ENCODE results near the gene ACER2.
A peak's percentile ranks its signal among the peaks of the same experiment; 100 is the strongest.

The ACER2 gene

GRCh38 chr9:19486803-19487202, 78.0 kb downstream of the ACER2 start:
- no peak for TF ChIP-seq CTCF (IDR thresholded peaks at IDR 0.05; ENCODE audit: unreplicated experiment in 3 of 3)

GRCh38 chr9:19488721-19489120, 79.9 kb downstream of the ACER2 start:
- no peaks in the 10 kb centered on the region for H3K9me3 Mint-ChIP-seq
- H3K27me3 Mint-ChIP-seq (ENCODE audit: low read depth) = peaks cover 11% of the 10 kb centered on the region
- no peak overlapping the region for H3K27ac Mint-ChIP-seq
- no peak overlapping the region for H3K4me3 Mint-ChIP-seq
- H3K36me3 Mint-ChIP-seq (ENCODE audit: low read depth) = no peaks in the 10 kb centered on the region
- TF ChIP-seq CTCF (IDR thresholded peaks at IDR 0.05; ENCODE audit: unreplicated experiment in 3 of 3) = no peak
- peaks cover 26% of the 10 kb centered on the region for H3K4me1 Mint-ChIP-seq

More at GRCh38 chr9:19486803-19487202, 78.0 kb downstream of the ACER2 start:
- H3K4me1 Mint-ChIP-seq = peaks cover 26% of the 10 kb centered on the region
- H3K27ac Mint-ChIP-seq = no peak overlapping the region
- no peak overlapping the region for H3K4me3 Mint-ChIP-seq
- H3K27me3 Mint-ChIP-seq (ENCODE audit: low read depth) = peaks cover 6% of the 10 kb centered on the region
- H3K36me3 Mint-ChIP-seq (ENCODE audit: low read depth) = no peaks in the 10 kb centered on the region
- H3K9me3 Mint-ChIP-seq = no peaks in the 10 kb centered on the region

GRCh38 chr9:19490269-19490668, 81.5 kb downstream of the ACER2 start:
- Mint-ChIP-seq H3K4me1 (peaks cover 23% of the 10 kb centered on the region), H3K27ac (no peak overlapping the region), H3K4me3 (no peak overlapping the region), H3K27me3 (ENCODE audit: low read depth) (peaks cover 13% of the 10 kb centered on the region), H3K9me3 (no peaks in the 10 kb centered on the region), H3K36me3 (ENCODE audit: low read depth) (no peaks in the 10 kb centered on the region)
- TF ChIP-seq CTCF (IDR thresholded peaks at IDR 0.05; ENCODE audit: unreplicated experiment in 3 of 3) = no peak

- Mint-ChIP-seq H3K36me3 (ENCODE audit: low read depth) (no peaks in the 10 kb centered on the region), H3K4me1 (peaks cover 21% of the 10 kb centered on the region), H3K9me3 (no peaks in the 10 kb centered on the region), H3K27me3 (ENCODE audit: low read depth) (peaks cover 16% of the 10 kb centered on the region), H3K27ac (no peak overlapping the region), H3K4me3 (no peak overlapping the region)
- TF ChIP-seq CTCF (IDR thresholded peaks at IDR 0.05; ENCODE audit: unreplicated experiment in 3 of 3) = no peak
These were observed 82.0 kb downstream of the ACER2 start for GRCh38 chr9:19490828-19491227.

GRCh38 chr9:19492775-19493173, 84.0 kb downstream of the ACER2 start:
- Mint-ChIP-seq H3K27me3 (ENCODE audit: low read depth) (peaks cover 18% of the 10 kb centered on the region), H3K4me1 (peaks cover 21% of the 10 kb centered on the region), H3K36me3 (ENCODE audit: low read depth) (no peaks in the 10 kb centered on the region), H3K27ac (no peak overlapping the region), H3K9me3 (no peaks in the 10 kb centered on the region), H3K4me3 (no peak overlapping the region)
- no peak for TF ChIP-seq CTCF (IDR thresholded peaks at IDR 0.05; ENCODE audit: unreplicated experiment in 3 of 3)

- H3K27me3 Mint-ChIP-seq (ENCODE audit: low read depth) = peaks cover 18% of the 10 kb centered on the region
- H3K4me3 Mint-ChIP-seq = peak overlapping the region in 1 of 3 experiments; percentile 28
- no peaks in the 10 kb centered on the region for H3K36me3 Mint-ChIP-seq (ENCODE audit: low read depth)
- H3K4me1 Mint-ChIP-seq = peaks cover 21% of the 10 kb centered on the region
- H3K27ac Mint-ChIP-seq = peak overlapping the region in 1 of 3 experiments; percentile 24
- TF ChIP-seq CTCF (IDR thresholded peaks at IDR 0.05; ENCODE audit: unreplicated experiment in 3 of 3) = peak; percentile 57 to 79 (median 74)
- no peaks in the 10 kb centered on the region for H3K9me3 Mint-ChIP-seq
These were observed 84.5 kb downstream of the ACER2 start for GRCh38 chr9:19493174-19493811.

Data from nephron (organoid).